GM23338 (cell line): ENCODE measurements around the gene CXCL8. TPM values are rescaled to one million over a fixed set of nuclear protein-coding genes. Genes with fewer than 3 reads are reported as not detected.

Experiments used
- ATAC-seq: fragments of 200-7000 bp; cut with Tn5 transposase; 3 replicates; pipeline ENCODE4 v1.9.1; 2020
- DNase-seq: peaks from one replicate; pipeline ENCODE4 v3.0.0-alpha.2; 2015; ENCODE audit warnings: low spot score
- H2AFZ ChIP-seq: fragments of 200-600 bp; sonication (generic); 2 replicates; pipeline ENCODE4 v1.8.0; 2016; ENCODE audit warnings: antibody characterized with exemption, mild to moderate bottlenecking, moderate library complexity
- H3F3A ChIP-seq: fragments of 200-600 bp; sonication (generic); replicated peaks from 2 replicates; pipeline ENCODE4 v1.8.0; 2017; ENCODE audit warnings: antibody characterized with exemption, mixed run types, low read depth
- H3K27ac ChIP-seq: fragments of 200-600 bp; sonication (generic); 2 replicates; pipeline ENCODE4 v1.6.1; 2016; ENCODE audit warnings: low read depth
- H3K27me3 ChIP-seq: fragments of 200-600 bp; sonication (generic); 2 replicates; pipeline ENCODE4 v1.8.0; 2016; ENCODE audit warnings: mild to moderate bottlenecking, mixed run types, moderate library complexity; ENCODE audit not compliant: insufficient read depth
- H3K36me3 ChIP-seq: fragments of 200-600 bp; sonication (generic); 2 replicates; pipeline ENCODE4 v1.8.0; 2016; ENCODE audit warnings: mild to moderate bottlenecking; ENCODE audit not compliant: insufficient read depth
- H3K4me1 ChIP-seq: fragments of 200-600 bp; sonication (generic); 2 replicates; pipeline ENCODE4 v1.8.0; 2016; ENCODE audit warnings: mild to moderate bottlenecking, moderate library complexity; ENCODE audit not compliant: insufficient read depth
- H3K4me2 ChIP-seq: fragments of 200-600 bp; sonication (generic); 2 replicates; pipeline ENCODE4 v1.7.1; 2017; ENCODE audit warnings: mixed run types
- H3K4me3 ChIP-seq: fragments of 200-600 bp; sonication (generic); 2 replicates; pipeline ENCODE4 v1.6.1; 2016; ENCODE audit warnings: mixed run types
- H3K79me2 ChIP-seq: fragments of 200-600 bp; sonication (generic); replicated peaks from 2 replicates; pipeline ENCODE4 v1.8.0; 2017; ENCODE audit warnings: mild to moderate bottlenecking; ENCODE audit not compliant: insufficient read depth
- H3K9me2 ChIP-seq: fragments of 200-600 bp; sonication (generic); 2 replicates; pipeline ENCODE4 v1.8.0; 2017; ENCODE audit not compliant: insufficient read depth
- H4K20me1 ChIP-seq: fragments of 200-600 bp; sonication (generic); replicated peaks from 2 replicates; pipeline ENCODE4 v1.8.0; 2017; ENCODE audit warnings: mild to moderate bottlenecking; ENCODE audit not compliant: insufficient read depth
- H3K27ac Mint-ChIP-seq: 2 replicates; pipeline ENCODE4 v1.8.0; 2020; ENCODE audit warnings: inconsistent platforms, mild to moderate bottlenecking, moderate library complexity, mixed read lengths
- H3K27me3 Mint-ChIP-seq: 3 replicates; pipeline ENCODE4 v1.8.0; 2022; ENCODE audit warnings: low read depth, mild to moderate bottlenecking, moderate library complexity, mixed read lengths, inconsistent platforms; ENCODE audit not compliant: insufficient read depth, poor library complexity
- H3K36me3 Mint-ChIP-seq: 3 replicates; pipeline ENCODE4 v1.8.0; 2021; ENCODE audit warnings: low read depth, mild to moderate bottlenecking, inconsistent platforms, moderate library complexity, mixed read lengths
- H3K4me1 Mint-ChIP-seq: 3 replicates; pipeline ENCODE4 v1.8.0; 2020; ENCODE audit warnings: mild to moderate bottlenecking, inconsistent platforms, mixed read lengths
- H3K4me3 Mint-ChIP-seq: 3 replicates; pipeline ENCODE4 v1.8.0; 2021; ENCODE audit warnings: moderate library complexity, mild to moderate bottlenecking, inconsistent platforms, mixed read lengths
- H3K9me3 Mint-ChIP-seq: 3 replicates; pipeline ENCODE4 v1.8.0; 2020; ENCODE audit warnings: moderate library complexity, mild to moderate bottlenecking, inconsistent platforms, mixed read lengths
- CREB1 ChIP-seq: fragments of 250-450 bp; sonication (Bioruptor Pico); IDR thresholded peaks from 2 replicates; pipeline ENCODE4 v1.5.0; 2020; ENCODE audit warnings: low read depth, mild to moderate bottlenecking, moderate library complexity
- EZH2 ChIP-seq: fragments of 200-600 bp; sonication (generic); IDR thresholded peaks from one replicate; pipeline ENCODE4 v1.8.0; 2017; ENCODE audit warnings: antibody characterized with exemption, mild to moderate bottlenecking, low read depth; ENCODE audit not compliant: unreplicated experiment
- NANOG ChIP-seq: IDR thresholded peaks from 2 replicates; pipeline ENCODE4 v1.6.1; 2016; ENCODE audit warnings: antibody characterized with exemption, borderline replicate concordance
- POLR2AphosphoS5 ChIP-seq: IDR thresholded peaks from 2 replicates; pipeline ENCODE4 v1.6.1; 2016; ENCODE audit warnings: antibody characterized with exemption, low read depth
- ZNF114 ChIP-seq: fragments of 250-450 bp; sonication (Bioruptor Pico); IDR thresholded peaks from 2 replicates; pipeline ENCODE4 v1.5.0; 2020; ENCODE audit warnings: mild to moderate bottlenecking, moderate library complexity
- polyA plus RNA-seq: library from polyadenylated mRNA; unstranded; fragments of >200 nt; fragmentation: Nextera tagmentation; extraction: Ambion mirVana; gene quantifications from 2 replicates; pipeline ENCODE4 v1.2.1, GENCODE V29; 2016
- total RNA-seq: library from RNA; depleted of rRNA; stranded (reverse); fragments of >200 nt; shearing (Covaris generic); gene quantifications from 2 replicates; pipeline ENCODE4 v1.2.3, GENCODE V29; 2014
- TF ChIP-seq, protein P1 (sequence below): fragments of 250-450 bp; sonication (Bioruptor Pico); IDR thresholded peaks from 2 replicates; pipeline ENCODE4 v1.5.0; 2020; ENCODE audit warnings: mild to moderate bottlenecking, moderate library complexity

Gene CXCL8
- total and polyA plus RNA-seq, 2 experiments from 2014 or later = 0.11 TPM; not detected in 1

DNA sequence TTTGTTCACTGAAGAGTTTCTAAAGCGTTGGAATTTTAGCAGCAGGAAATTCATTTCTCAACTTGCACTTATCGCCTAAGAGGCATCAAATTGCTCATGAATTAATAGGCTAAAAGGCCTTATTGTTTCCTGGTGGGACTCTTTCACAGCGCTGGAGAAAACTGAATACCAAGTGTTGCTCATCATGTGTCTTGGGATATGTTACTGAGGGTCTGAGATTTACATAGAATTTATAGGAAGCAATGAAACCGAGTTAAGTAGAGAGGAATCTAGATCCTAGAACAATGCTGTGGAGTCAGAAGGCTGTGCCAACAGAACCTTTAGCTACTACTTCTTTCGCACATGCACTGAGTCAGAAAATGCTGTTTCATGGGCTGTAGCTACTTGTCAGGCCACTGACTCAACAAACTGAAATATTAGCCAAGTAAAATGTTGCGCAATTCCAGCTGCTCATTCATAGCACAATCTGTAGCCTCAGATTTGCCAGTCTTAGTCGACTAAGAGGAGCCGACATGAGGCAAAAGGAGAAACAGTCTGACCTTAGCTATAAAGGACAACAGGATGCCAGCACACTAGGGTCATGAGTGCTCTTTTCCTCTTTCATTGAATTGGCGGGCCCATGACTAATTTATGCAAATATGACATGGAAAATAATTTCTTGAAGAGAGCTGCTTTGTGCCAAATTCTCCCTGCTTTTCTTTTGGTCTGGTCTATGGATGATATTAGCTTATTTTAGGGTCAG, 35.9 kb upstream of the CXCL8 start:
- Histone ChIP-seq H3K36me3 (no peaks in the 10 kb centered on the region), H3K4me3 (no peak overlapping the region), H2AFZ (no peak overlapping the region), H3K9me2 (peaks cover 23% of the 10 kb centered on the region), H3K27ac (peak overlapping the region; percentile 86), H3K27me3 (no peaks in the 10 kb centered on the region), H3K79me2 (no peaks in the 10 kb centered on the region), H4K20me1 (no peaks in the 10 kb centered on the region), H3F3A (no peaks in the 10 kb centered on the region), H3K4me1 (peaks cover 24% of the 10 kb centered on the region), H3K4me2 (peak overlapping the region; percentile 54)
- TF ChIP-seq POLR2AphosphoS5 (no peak), NANOG (peak; percentile 85)
- ATAC-seq (peak; percentile 49), DNase-seq (peak; percentile 17)
- peak overlapping the region; percentile 35; the same call in 1 of the 3 replicates for H3K4me3 Mint-ChIP-seq
- no peaks in the 10 kb centered on the region for H3K27me3 Mint-ChIP-seq
- peaks cover 34% of the 10 kb centered on the region for H3K4me1 Mint-ChIP-seq
- no peaks in the 10 kb centered on the region for H3K36me3 Mint-ChIP-seq
- no peaks in the 10 kb centered on the region for H3K9me3 Mint-ChIP-seq
- H3K27ac Mint-ChIP-seq = peak overlapping the region; percentile 95

DNA sequence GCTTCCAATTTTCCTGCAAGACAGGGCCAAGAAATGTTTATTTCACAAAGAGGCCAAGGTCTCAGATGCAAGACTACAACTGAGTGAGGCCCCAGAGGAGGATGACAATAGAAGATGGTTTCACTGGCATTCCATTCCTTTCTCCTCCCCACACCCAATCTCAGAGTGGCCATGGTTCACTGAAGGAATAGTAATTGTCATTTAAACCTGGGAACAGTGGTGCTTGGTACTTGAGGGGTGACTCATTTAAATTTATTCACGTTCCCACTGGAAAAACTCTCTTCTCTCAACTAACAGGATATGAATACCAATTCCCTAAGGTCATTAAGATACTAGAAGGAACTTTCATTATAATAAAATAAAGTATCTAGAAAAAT, 35.3 kb upstream of the CXCL8 start:
- TF ChIP-seq NANOG (peak; percentile 28; the same call in 1 of the 2 replicates), CREB1 (CRISPR knock-in tag) (0 out of 2 replicates have a peak, but pooled peaks have one; percentile 29), EZH2 (no peak), ZNF114 (CRISPR knock-in tag) (no peak)
- TF ChIP-seq, protein P1, sequence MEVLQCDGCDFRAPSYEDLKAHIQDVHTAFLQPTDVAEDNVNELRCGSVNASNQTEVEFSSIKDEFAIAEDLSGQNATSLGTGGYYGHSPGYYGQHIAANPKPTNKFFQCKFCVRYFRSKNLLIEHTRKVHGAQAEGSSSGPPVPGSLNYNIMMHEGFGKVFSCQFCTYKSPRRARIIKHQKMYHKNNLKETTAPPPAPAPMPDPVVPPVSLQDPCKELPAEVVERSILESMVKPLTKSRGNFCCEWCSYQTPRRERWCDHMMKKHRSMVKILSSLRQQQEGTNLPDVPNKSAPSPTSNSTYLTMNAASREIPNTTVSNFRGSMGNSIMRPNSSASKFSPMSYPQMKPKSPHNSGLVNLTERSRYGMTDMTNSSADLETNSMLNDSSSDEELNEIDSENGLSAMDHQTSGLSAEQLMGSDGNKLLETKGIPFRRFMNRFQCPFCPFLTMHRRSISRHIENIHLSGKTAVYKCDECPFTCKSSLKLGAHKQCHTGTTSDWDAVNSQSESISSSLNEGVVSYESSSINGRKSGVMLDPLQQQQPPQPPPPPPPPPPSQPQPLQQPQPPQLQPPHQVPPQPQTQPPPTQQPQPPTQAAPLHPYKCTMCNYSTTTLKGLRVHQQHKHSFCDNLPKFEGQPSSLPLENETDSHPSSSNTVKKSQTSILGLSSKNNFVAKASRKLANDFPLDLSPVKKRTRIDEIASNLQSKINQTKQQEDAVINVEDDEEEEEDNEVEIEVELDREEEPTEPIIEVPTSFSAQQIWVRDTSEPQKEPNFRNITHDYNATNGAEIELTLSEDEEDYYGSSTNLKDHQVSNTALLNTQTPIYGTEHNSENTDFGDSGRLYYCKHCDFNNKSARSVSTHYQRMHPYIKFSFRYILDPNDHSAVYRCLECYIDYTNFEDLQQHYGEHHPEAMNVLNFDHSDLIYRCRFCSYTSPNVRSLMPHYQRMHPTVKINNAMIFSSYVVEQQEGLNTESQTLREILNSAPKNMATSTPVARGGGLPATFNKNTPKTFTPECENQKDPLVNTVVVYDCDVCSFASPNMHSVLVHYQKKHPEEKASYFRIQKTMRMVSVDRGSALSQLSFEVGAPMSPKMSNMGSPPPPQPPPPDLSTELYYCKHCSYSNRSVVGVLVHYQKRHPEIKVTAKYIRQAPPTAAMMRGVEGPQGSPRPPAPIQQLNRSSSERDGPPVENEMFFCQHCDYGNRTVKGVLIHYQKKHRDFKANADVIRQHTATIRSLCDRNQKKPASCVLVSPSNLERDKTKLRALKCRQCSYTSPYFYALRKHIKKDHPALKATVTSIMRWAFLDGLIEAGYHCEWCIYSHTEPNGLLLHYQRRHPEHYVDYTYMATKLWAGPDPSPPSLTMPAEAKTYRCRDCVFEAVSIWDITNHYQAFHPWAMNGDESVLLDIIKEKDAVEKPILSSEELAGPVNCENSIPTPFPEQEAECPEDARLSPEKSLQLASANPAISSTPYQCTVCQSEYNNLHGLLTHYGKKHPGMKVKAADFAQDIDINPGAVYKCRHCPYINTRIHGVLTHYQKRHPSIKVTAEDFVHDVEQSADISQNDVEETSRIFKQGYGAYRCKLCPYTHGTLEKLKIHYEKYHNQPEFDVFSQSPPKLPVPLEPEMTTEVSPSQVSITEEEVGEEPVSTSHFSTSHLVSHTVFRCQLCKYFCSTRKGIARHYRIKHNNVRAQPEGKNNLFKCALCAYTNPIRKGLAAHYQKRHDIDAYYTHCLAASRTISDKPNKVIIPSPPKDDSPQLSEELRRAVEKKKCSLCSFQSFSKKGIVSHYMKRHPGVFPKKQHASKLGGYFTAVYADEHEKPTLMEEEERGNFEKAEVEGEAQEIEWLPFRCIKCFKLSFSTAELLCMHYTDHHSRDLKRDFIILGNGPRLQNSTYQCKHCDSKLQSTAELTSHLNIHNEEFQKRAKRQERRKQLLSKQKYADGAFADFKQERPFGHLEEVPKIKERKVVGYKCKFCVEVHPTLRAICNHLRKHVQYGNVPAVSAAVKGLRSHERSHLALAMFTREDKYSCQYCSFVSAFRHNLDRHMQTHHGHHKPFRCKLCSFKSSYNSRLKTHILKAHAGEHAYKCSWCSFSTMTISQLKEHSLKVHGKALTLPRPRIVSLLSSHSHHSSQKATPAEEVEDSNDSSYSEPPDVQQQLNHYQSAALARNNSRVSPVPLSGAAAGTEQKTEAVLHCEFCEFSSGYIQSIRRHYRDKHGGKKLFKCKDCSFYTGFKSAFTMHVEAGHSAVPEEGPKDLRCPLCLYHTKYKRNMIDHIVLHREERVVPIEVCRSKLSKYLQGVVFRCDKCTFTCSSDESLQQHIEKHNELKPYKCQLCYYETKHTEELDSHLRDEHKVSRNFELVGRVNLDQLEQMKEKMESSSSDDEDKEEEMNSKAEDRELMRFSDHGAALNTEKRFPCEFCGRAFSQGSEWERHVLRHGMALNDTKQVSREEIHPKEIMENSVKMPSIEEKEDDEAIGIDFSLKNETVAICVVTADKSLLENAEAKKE (CRISPR knock-in tag) = peak; percentile 87
- Mint-ChIP-seq H3K4me1 (peaks cover 34% of the 10 kb centered on the region), H3K4me3 (peak overlapping the region; percentile 35; the same call in 1 of the 3 replicates), H3K9me3 (no peaks in the 10 kb centered on the region), H3K27me3 (no peaks in the 10 kb centered on the region), H3K36me3 (no peaks in the 10 kb centered on the region), H3K27ac (peak overlapping the region; percentile 95)
- Histone ChIP-seq H2AFZ (no peak overlapping the region), H3K9me2 (peaks cover 23% of the 10 kb centered on the region), H3K79me2 (no peaks in the 10 kb centered on the region), H4K20me1 (no peaks in the 10 kb centered on the region), H3K27me3 (no peaks in the 10 kb centered on the region), H3F3A (no peaks in the 10 kb centered on the region), H3K4me1 (peaks cover 24% of the 10 kb centered on the region), H3K36me3 (no peaks in the 10 kb centered on the region), H3K4me2 (no peak overlapping the region), H3K27ac (peak overlapping the region; percentile 86), H3K4me3 (no peak overlapping the region)
- peak; percentile 86 for ATAC-seq
- DNase-seq = peak; percentile 73
